ENCODE data around the gene GNB2.

GNB2 gene

GRCh38 chr7:100682228-100682741 is 8.7 kb downstream of the GNB2 start:
- DNase-seq: no peak

- DNase-seq: no peak
Measured at GRCh38 chr7:100682991-100683658, 9.6 kb downstream of the GNB2 start.

- no peak for DNase-seq
Measured at GRCh38 chr7:100683659-100684533, 10.4 kb downstream of the GNB2 start.

- no peak for DNase-seq
Measured at GRCh38 chr7:100684534-100685042, 11.0 kb downstream of the GNB2 start.

GRCh38 chr7:100685049-100685605 is 11.6 kb downstream of the GNB2 start:
- no peak for DNase-seq

GRCh38 chr7:100685631-100686145 is 12.1 kb downstream of the GNB2 start:
- DNase-seq: no peak

GRCh38 chr7:100686201-100686821 is 12.8 kb downstream of the GNB2 start:
- no peak for DNase-seq

- DNase-seq: no peak
Measured at GRCh38 chr7:100686822-100687211, 13.3 kb downstream of the GNB2 start.

- no peak for DNase-seq
Measured at GRCh38 chr7:100687261-100687660, 13.7 kb downstream of the GNB2 start.

- DNase-seq: no peak
Measured at GRCh38 chr7:100687751-100688300, 14.3 kb downstream of the GNB2 start.

GRCh38 chr7:100688326-100688860 is 14.9 kb downstream of the GNB2 start:
- no peak for DNase-seq

- no peak for DNase-seq
Measured at GRCh38 chr7:100689230-100690135, 15.9 kb downstream of the GNB2 start.

- DNase-seq: no peak
Measured at GRCh38 chr7:100691676-100692577, 18.4 kb downstream of the GNB2 start.

- no peak for DNase-seq
Measured at GRCh38 chr7:100692578-100692961, 19.0 kb downstream of the GNB2 start.

- DNase-seq: no peak
Measured at GRCh38 chr7:100693312-100694097, 20.0 kb downstream of the GNB2 start.

- DNase-seq: no peak
Measured at GRCh38 chr7:100694098-100694745, 20.7 kb downstream of the GNB2 start, which contains the start of gene GIGYF1. Gene GIGYF1, minus strand, starts transcription at chr7:100694250. Its CDS starts 6,012 bp downstream, at chr7:100688238.

GRCh38 chr7:100696123-100696521 is 22.6 kb downstream of the GNB2 start:
- no peak for DNase-seq

GRCh38 chr7:100699018-100699417 is 25.5 kb downstream of the GNB2 start:
- DNase-seq: no peak

Data from NCI-H524 treated with DMSO at 0.1 percent for 48 hours (cell line).